Neural progenitor cell (in vitro differentiated cells): Measurements from ENCODE around the gene SCAI. TPM values are rescaled to one million over a fixed set of nuclear protein-coding genes. Genes with fewer than 3 reads are reported as not detected.

Experiments
- DNase-seq: peaks from one replicate; pipeline ENCODE4 v3.0.0-alpha.2; 2016; ENCODE audit warnings: low spot score
- H2AFZ ChIP-seq: fragments of 200-600 bp; sonication (generic); replicated peaks from 2 replicates; pipeline ENCODE4 v1.6.1; 2016; ENCODE audit warnings: antibody characterized with exemption
- H3F3A ChIP-seq: fragments of 200-600 bp; sonication (generic); 2 replicates; pipeline ENCODE4 v1.6.1; 2016; ENCODE audit warnings: antibody characterized with exemption, low read depth
- H3K27ac ChIP-seq: fragments of 200-600 bp; sonication (generic); 2 replicates; pipeline ENCODE4 v1.5.1; 2016; ENCODE audit warnings: mild to moderate bottlenecking
- H3K27me3 ChIP-seq: fragments of 200-600 bp; sonication (generic); 2 replicates; pipeline ENCODE4 v1.6.1; 2016; ENCODE audit warnings: mild to moderate bottlenecking, moderate library complexity
- H3K36me3 ChIP-seq: fragments of 200-600 bp; sonication (generic); 2 replicates; pipeline ENCODE4 v1.5.1; 2016
- H3K4me1 ChIP-seq: fragments of 200-600 bp; sonication (generic); 2 replicates; pipeline ENCODE4 v1.6.1; 2016; ENCODE audit warnings: mixed run types
- H3K4me2 ChIP-seq: fragments of 200-600 bp; sonication (generic); 2 replicates; pipeline ENCODE4 v1.6.1; 2016
- H3K4me3 ChIP-seq: fragments of 200-600 bp; sonication (generic); 2 replicates; pipeline ENCODE4 v1.5.1; 2016
- H3K79me2 ChIP-seq: fragments of 200-600 bp; sonication (generic); 2 replicates; pipeline ENCODE4 v1.6.1; 2016; ENCODE audit warnings: low read depth
- H3K9ac ChIP-seq: fragments of 200-600 bp; sonication (generic); 2 replicates; pipeline ENCODE4 v1.6.1; 2016
- H3K9me3 ChIP-seq: fragments of 200-600 bp; sonication (generic); 2 replicates; pipeline ENCODE4 v1.5.1; 2016; ENCODE audit warnings: low read depth
- H4K20me1 ChIP-seq: fragments of 200-600 bp; sonication (generic); 2 replicates; pipeline ENCODE4 v1.6.1; 2016; ENCODE audit warnings: low read depth
- H3K27ac Mint-ChIP-seq: 3 replicates; pipeline ENCODE4 v1.8.0; 2021; ENCODE audit warnings: mixed read lengths
- H3K27me3 Mint-ChIP-seq: 2 replicates; pipeline ENCODE4 v1.8.0; 2022; ENCODE audit warnings: low read depth, mild to moderate bottlenecking, inconsistent platforms, moderate library complexity, mixed read lengths; ENCODE audit not compliant: insufficient read depth
- H3K36me3 Mint-ChIP-seq: 3 replicates; pipeline ENCODE4 v1.8.0; 2021; ENCODE audit warnings: mixed read lengths
- H3K4me1 Mint-ChIP-seq: 3 replicates; pipeline ENCODE4 v1.8.0; 2021; ENCODE audit warnings: mixed read lengths
- H3K4me3 Mint-ChIP-seq: 3 replicates; pipeline ENCODE4 v1.8.0; 2021; ENCODE audit warnings: mild to moderate bottlenecking, moderate library complexity, mixed read lengths
- H3K9me3 Mint-ChIP-seq: 3 replicates; pipeline ENCODE4 v1.8.0; 2020; ENCODE audit warnings: mixed read lengths
- EZH2 ChIP-seq: fragments of 200-600 bp; sonication (generic); IDR thresholded peaks from 2 replicates; pipeline ENCODE4 v1.6.1; 2017; ENCODE audit warnings: antibody characterized with exemption, mild to moderate bottlenecking, moderate library complexity
- EZH2phosphoT487 ChIP-seq: fragments of 200-600 bp; sonication (generic); IDR thresholded peaks from 2 replicates; pipeline ENCODE4 v1.6.1; 2017; ENCODE audit warnings: antibody characterized with exemption
- total RNA-seq: library from RNA; depleted of rRNA; stranded (reverse); fragments of >200 nt; gene quantifications from 2 replicates; pipeline ENCODE4 v1.2.3, GENCODE V29; 2015; ENCODE audit warnings: low replicate concordance
- TF ChIP-seq, protein P1 (sequence below): fragments of 200-600 bp; sonication (generic); IDR thresholded peaks from 2 replicates; pipeline ENCODE4 v1.5.1; 2017; ENCODE audit warnings: antibody characterized with exemption, mild to moderate bottlenecking

The SCAI gene
- total RNA-seq, 1 donor from 2014 or later = 30.2 TPM

DNA sequence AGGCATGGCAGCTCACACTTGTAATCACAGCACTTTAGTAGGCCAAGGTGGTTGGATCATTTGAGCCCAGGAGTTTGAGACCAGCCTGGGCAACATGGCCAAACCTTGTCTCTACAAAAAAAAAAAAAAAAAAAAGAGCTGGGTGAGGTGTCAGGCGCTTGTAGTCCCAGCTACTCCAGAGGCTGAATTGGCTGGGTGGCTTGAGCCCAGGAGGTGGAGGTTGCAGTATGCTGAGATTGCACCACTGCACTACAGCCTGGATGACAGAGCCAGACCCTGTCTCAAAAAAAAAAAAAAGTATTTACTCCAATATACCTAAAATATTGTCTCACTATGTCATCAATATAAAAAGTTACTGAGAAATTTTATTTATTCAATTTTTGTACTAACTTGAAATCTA, 2.8 kb downstream of the SCAI start:
- no peak overlapping the region for H3K27ac ChIP-seq
- no peaks in the 10 kb centered on the region for H3K9me3 ChIP-seq
- no peaks in the 10 kb centered on the region for H3F3A ChIP-seq
- peaks cover 8% of the 10 kb centered on the region for H3K4me1 Mint-ChIP-seq
- no peak overlapping the region for H3K9ac ChIP-seq
- no peaks in the 10 kb centered on the region for H3K27me3 ChIP-seq
- no peak overlapping the region for H3K27ac Mint-ChIP-seq
- H3K4me1 ChIP-seq = peaks cover 4% of the 10 kb centered on the region
- H3K79me2 ChIP-seq = peaks cover 74% of the 10 kb centered on the region
- no peak overlapping the region for H3K4me2 ChIP-seq
- H3K27me3 Mint-ChIP-seq = peaks cover 6% of the 10 kb centered on the region
- H4K20me1 ChIP-seq = peaks cover 24% of the 10 kb centered on the region
- H3K4me3 Mint-ChIP-seq = no peak overlapping the region
- no peaks in the 10 kb centered on the region for H3K9me3 Mint-ChIP-seq
- DNase-seq = no peak
- H3K36me3 ChIP-seq = peaks cover 9% of the 10 kb centered on the region
- no peak for TF ChIP-seq EZH2phosphoT487
- TF ChIP-seq, protein P1, sequence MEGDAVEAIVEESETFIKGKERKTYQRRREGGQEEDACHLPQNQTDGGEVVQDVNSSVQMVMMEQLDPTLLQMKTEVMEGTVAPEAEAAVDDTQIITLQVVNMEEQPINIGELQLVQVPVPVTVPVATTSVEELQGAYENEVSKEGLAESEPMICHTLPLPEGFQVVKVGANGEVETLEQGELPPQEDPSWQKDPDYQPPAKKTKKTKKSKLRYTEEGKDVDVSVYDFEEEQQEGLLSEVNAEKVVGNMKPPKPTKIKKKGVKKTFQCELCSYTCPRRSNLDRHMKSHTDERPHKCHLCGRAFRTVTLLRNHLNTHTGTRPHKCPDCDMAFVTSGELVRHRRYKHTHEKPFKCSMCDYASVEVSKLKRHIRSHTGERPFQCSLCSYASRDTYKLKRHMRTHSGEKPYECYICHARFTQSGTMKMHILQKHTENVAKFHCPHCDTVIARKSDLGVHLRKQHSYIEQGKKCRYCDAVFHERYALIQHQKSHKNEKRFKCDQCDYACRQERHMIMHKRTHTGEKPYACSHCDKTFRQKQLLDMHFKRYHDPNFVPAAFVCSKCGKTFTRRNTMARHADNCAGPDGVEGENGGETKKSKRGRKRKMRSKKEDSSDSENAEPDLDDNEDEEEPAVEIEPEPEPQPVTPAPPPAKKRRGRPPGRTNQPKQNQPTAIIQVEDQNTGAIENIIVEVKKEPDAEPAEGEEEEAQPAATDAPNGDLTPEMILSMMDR = no peak
- no peak for TF ChIP-seq EZH2
- peaks cover 4% of the 10 kb centered on the region for H3K36me3 Mint-ChIP-seq
- no peak overlapping the region for H3K4me3 ChIP-seq
- H2AFZ ChIP-seq = no peak overlapping the region

DNA sequence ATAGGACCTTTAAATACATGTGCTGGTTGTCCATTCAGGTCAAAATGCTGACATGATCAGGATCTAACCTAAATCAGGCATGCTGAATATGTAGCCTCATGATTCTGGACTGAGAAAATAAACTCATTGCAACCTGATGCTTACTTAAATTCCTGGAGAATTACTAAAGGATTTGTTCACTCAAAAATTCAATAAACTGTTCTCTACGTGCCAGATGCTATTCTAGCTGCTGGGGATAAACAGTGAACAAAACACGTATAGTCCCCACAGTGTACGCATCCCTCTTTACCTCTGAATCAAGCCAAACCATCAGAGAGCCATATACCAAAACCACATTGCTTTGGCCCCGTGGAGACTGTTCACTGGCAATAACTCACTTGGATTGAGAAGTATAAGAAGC, 6.1 kb downstream of the SCAI start:
- H2AFZ ChIP-seq = no peak overlapping the region
- no peak overlapping the region for H3K9ac ChIP-seq
- TF ChIP-seq EZH2 (no peak), EZH2phosphoT487 (no peak)
- TF ChIP-seq, protein P1 = no peak
- Mint-ChIP-seq H3K27ac (no peak overlapping the region), H3K4me3 (no peak overlapping the region), H3K9me3 (peaks cover 3% of the 10 kb centered on the region), H3K36me3 (peaks cover 14% of the 10 kb centered on the region), H3K4me1 (no peaks in the 10 kb centered on the region), H3K27me3 (peaks cover 4% of the 10 kb centered on the region)
- no peak overlapping the region for H3K4me2 ChIP-seq
- H3K79me2 ChIP-seq = peaks cover 100% of the 10 kb centered on the region
- H3F3A ChIP-seq = no peaks in the 10 kb centered on the region
- no peaks in the 10 kb centered on the region for H3K9me3 ChIP-seq
- H3K4me3 ChIP-seq = no peak overlapping the region
- H3K27me3 ChIP-seq = no peaks in the 10 kb centered on the region
- peaks cover 22% of the 10 kb centered on the region for H4K20me1 ChIP-seq
- peaks cover 9% of the 10 kb centered on the region for H3K36me3 ChIP-seq
- no peak for DNase-seq
- H3K4me1 ChIP-seq = peaks cover 2% of the 10 kb centered on the region
- no peak overlapping the region for H3K27ac ChIP-seq

DNA sequence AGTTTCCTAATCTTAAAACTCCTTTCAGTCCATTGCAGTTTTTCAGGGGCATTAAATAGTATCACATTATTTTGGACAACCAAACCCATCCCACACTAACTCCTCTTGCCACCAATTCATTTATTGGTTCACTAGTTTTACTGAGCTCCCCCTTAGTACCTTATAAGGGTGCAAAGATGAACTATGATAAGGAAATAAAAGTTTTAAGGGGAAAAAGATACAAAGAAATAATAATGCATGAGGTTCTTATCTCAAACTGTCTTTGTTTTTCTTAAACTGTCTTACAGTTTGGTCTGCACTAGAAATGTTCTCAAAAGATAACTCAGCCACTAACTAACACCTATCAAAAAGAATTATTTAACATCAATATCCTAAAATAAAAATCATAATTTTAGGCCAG, 8.4 kb downstream of the SCAI start:
- Histone ChIP-seq H2AFZ (no peak overlapping the region), H3K36me3 (no peaks in the 10 kb centered on the region), H3K9me3 (no peaks in the 10 kb centered on the region), H3K4me2 (no peak overlapping the region), H3K27me3 (no peaks in the 10 kb centered on the region), H3F3A (no peaks in the 10 kb centered on the region), H4K20me1 (peaks cover 22% of the 10 kb centered on the region), H3K79me2 (peaks cover 94% of the 10 kb centered on the region), H3K27ac (no peak overlapping the region), H3K4me1 (no peaks in the 10 kb centered on the region), H3K9ac (no peak overlapping the region), H3K4me3 (no peak overlapping the region)
- peaks cover 6% of the 10 kb centered on the region for H3K27me3 Mint-ChIP-seq
- H3K36me3 Mint-ChIP-seq = peaks cover 14% of the 10 kb centered on the region
- peaks cover 3% of the 10 kb centered on the region for H3K9me3 Mint-ChIP-seq
- no peak for TF ChIP-seq EZH2
- DNase-seq = no peak
- no peak overlapping the region for H3K4me3 Mint-ChIP-seq
- no peaks in the 10 kb centered on the region for H3K4me1 Mint-ChIP-seq
- no peak overlapping the region for H3K27ac Mint-ChIP-seq

DNA sequence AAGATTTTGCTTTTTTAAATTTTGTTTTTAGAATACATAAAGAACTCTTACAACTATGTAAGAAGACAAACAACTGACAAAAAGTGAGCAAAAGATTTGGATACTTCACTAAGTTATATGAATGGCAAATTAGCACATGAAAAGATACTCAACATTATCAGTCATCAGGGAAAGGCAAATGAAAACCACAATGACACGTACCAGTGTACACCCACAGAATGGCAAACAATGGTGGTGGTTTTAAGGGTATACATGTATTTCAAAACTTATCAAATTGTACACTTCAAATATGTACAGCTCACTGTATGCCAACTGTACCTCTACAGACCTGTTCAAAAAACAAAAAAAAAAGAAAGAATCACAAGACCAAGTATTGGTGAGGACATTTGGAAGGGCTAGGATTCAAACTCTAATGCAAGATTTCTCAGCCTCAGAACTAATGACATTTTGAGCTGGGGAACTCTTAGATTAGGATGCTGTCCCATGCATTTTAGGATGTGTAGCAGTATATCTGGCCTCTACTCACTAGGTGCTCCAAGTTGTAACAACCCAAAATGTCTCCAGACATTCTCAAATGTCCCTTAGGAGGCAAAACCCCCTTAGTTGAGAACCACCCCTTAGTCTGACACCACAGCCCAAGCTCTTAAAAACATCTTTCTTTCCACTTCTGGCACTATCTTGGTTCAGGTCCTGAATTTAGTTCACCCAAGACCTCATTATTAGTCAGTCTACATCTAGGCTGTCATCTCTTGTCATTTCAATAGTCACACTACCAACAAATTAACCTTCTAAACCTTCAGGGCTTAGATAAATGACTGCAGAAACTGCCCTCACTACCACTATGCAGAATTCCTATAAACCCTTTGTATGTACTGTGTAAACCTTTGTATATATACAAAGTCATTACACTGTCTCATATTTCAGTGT, 9.7 kb downstream of the SCAI start:
- H3K4me1 Mint-ChIP-seq = no peaks in the 10 kb centered on the region
- H3K36me3 ChIP-seq = no peaks in the 10 kb centered on the region
- no peak overlapping the region for H3K27ac ChIP-seq
- H4K20me1 ChIP-seq = peaks cover 12% of the 10 kb centered on the region
- TF ChIP-seq EZH2 (no peak), EZH2phosphoT487 (no peak)
- TF ChIP-seq, protein P1 = no peak
- H2AFZ ChIP-seq = no peak overlapping the region
- peaks cover 10% of the 10 kb centered on the region for H3K36me3 Mint-ChIP-seq
- H3K9me3 Mint-ChIP-seq = peaks cover 3% of the 10 kb centered on the region
- H3F3A ChIP-seq = no peaks in the 10 kb centered on the region
- no peak overlapping the region for H3K27ac Mint-ChIP-seq
- H3K4me3 ChIP-seq = no peak overlapping the region
- peaks cover 94% of the 10 kb centered on the region for H3K79me2 ChIP-seq
- no peaks in the 10 kb centered on the region for H3K4me1 ChIP-seq
- H3K9ac ChIP-seq = no peak overlapping the region
- H3K27me3 Mint-ChIP-seq = peaks cover 4% of the 10 kb centered on the region
- no peaks in the 10 kb centered on the region for H3K9me3 ChIP-seq
- no peak overlapping the region for H3K4me2 ChIP-seq
- no peaks in the 10 kb centered on the region for H3K27me3 ChIP-seq
- DNase-seq = no peak
- no peak overlapping the region for H3K4me3 Mint-ChIP-seq
